ENCODE measurements around the gene EFNA5.

Gene EFNA5

GRCh38 chr5:107571621-107572536 lies 98.9 kb downstream of the EFNA5 start:
- DNase-seq (ENCODE audit: low spot score), result peak; percentile 82

GRCh38 chr5:107570805-107571531 lies 99.8 kb downstream of the EFNA5 start:
- no peak for DNase-seq (ENCODE audit: low spot score)

- DNase-seq (ENCODE audit: low spot score), result no peak
Measured at GRCh38 chr5:107570181-107570580, 100.6 kb downstream of the EFNA5 start.

GRCh38 chr5:107567901-107568671 lies 102.7 kb downstream of the EFNA5 start:
- no peak for DNase-seq (ENCODE audit: low spot score)

- no peak for DNase-seq (ENCODE audit: low spot score)
Measured at GRCh38 chr5:107566986-107567385, 103.8 kb downstream of the EFNA5 start.

GRCh38 chr5:107565791-107566767 lies 104.7 kb downstream of the EFNA5 start:
- DNase-seq (ENCODE audit: low spot score), result no peak

- DNase-seq (ENCODE audit: low spot score), result no peak
Measured at GRCh38 chr5:107564931-107565372, 105.8 kb downstream of the EFNA5 start.

GRCh38 chr5:107563959-107564544 lies 106.7 kb downstream of the EFNA5 start:
- DNase-seq (ENCODE audit: low spot score), result no peak

GRCh38 chr5:107560377-107560776 lies 110.4 kb downstream of the EFNA5 start:
- no peak for DNase-seq (ENCODE audit: low spot score)

- no peak for DNase-seq (ENCODE audit: low spot score)
Measured at GRCh38 chr5:107558823-107559375, 111.8 kb downstream of the EFNA5 start.

GRCh38 chr5:107557051-107557658 lies 113.6 kb downstream of the EFNA5 start:
- DNase-seq (ENCODE audit: low spot score), result no peak

- DNase-seq (ENCODE audit: low spot score), result no peak
Measured at GRCh38 chr5:107556575-107556974, 114.2 kb downstream of the EFNA5 start.

GRCh38 chr5:107555425-107556090 lies 115.2 kb downstream of the EFNA5 start:
- no peak for DNase-seq (ENCODE audit: low spot score)

- no peak for DNase-seq (ENCODE audit: low spot score)
Measured at GRCh38 chr5:107554776-107555424, 115.8 kb downstream of the EFNA5 start.

- DNase-seq (ENCODE audit: low spot score), result no peak
Measured at GRCh38 chr5:107553117-107553555, 117.6 kb downstream of the EFNA5 start.

- DNase-seq (ENCODE audit: low spot score), result no peak
Measured at GRCh38 chr5:107551088-107551487, 119.6 kb downstream of the EFNA5 start.

GRCh38 chr5:107549567-107549966 lies 121.2 kb downstream of the EFNA5 start:
- no peak for DNase-seq (ENCODE audit: low spot score)

GRCh38 chr5:107548477-107548876 lies 122.3 kb downstream of the EFNA5 start:
- no peak for DNase-seq (ENCODE audit: low spot score)

- DNase-seq (ENCODE audit: low spot score), result no peak
Measured at GRCh38 chr5:107546719-107547118, 124.0 kb downstream of the EFNA5 start.

Data from pons (tissue), 1 donor.